Measurements from ENCODE around the gene FLG2.
"Not testable (repeated sequence)": the region's sequence is repeated elsewhere in the genome, so short reads cannot be mapped to it uniquely, and the experiment has no call there.

The FLG2 gene

DNA sequence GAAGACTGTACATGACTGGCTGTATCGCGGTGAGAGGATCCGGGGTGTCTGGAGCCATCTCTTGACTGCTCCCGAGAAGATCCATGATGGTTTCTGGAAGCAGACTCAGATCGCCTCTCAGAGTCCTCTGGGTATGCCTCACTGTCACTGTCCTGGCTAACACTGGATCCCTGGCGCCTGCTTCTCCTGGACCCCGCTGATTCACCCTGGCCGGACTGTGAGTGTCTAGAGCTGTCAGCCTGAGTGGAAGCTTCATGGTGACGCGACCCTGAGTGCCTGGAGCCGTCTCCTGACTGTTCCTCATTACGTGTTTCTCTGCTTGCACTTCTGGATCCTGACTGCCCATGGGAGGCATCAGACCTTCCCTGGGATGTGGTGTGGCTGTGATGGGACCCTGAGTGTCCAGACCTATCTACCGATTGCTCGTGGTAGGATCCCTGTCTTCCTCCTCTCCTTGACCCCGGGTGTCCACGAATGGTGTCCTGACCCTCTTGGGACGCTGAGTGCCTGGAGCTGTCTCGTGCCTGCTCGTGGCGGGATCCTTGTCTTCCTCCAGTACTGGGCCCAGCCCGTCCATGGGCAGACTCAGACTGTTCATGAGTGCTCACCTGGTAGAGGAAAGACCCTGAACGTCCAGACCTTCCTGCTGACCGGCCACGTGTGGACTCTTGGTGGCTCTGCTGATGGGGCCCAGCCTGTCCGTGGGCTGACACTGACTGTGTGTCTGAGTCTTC, 56.5 kb downstream of the FLG2 start:
- not testable (repeated sequence) for H3K4me3 ChIP-seq (ENCODE audit: insufficient read depth, low read depth, low read length, poor library complexity, severe bottlenecking); H3K4me1 ChIP-seq (ENCODE audit: control insufficient read depth, insufficient read depth, low read length, poor library complexity, severe bottlenecking); H3K27ac ChIP-seq (ENCODE audit: insufficient read depth, low read length, poor library complexity, severe bottlenecking); H3K27me3 ChIP-seq (replicated peaks; ENCODE audit: control insufficient read depth, insufficient read depth, low read length, poor library complexity, severe bottlenecking); DNase-seq; H3K36me3 ChIP-seq (ENCODE audit: control insufficient read depth, insufficient read depth, low read length); H3K9me3 ChIP-seq (ENCODE audit: control insufficient read depth, low read length)
